Fibroblast of skin of abdomen (primary cell): ENCODE measurements around the gene BTG4.

Experiments
- DNase-seq: peaks from one replicate; pipeline ENCODE4 v3.0.0-alpha.2; 2013

The BTG4 gene

GRCh38 chr11:111490496-111490895, 21.7 kb downstream of the BTG4 start:
- no peak for DNase-seq

- no peak for DNase-seq
These were observed 28.8 kb downstream of the BTG4 start for GRCh38 chr11:111483431-111483830.

- DNase-seq, result no peak
These were observed 32.5 kb downstream of the BTG4 start for GRCh38 chr11:111479666-111480065.

GRCh38 chr11:111477898-111478297, 34.3 kb downstream of the BTG4 start:
- no peak for DNase-seq

- DNase-seq, result peak; percentile 14
These were observed 35.2 kb downstream of the BTG4 start for GRCh38 chr11:111476956-111477355.

- peak; percentile 41 for DNase-seq
These were observed 35.8 kb downstream of the BTG4 start for GRCh38 chr11:111476366-111476765.

- DNase-seq, result no peak
These were observed 37.8 kb downstream of the BTG4 start for GRCh38 chr11:111474432-111474831.

GRCh38 chr11:111472228-111472627, 40.0 kb downstream of the BTG4 start:
- DNase-seq, result no peak

GRCh38 chr11:111469200-111469599, 43.0 kb downstream of the BTG4 start:
- DNase-seq, result peak; percentile 38

- DNase-seq, result no peak
These were observed 45.6 kb downstream of the BTG4 start for GRCh38 chr11:111466615-111467014.

- peak; percentile 79 for DNase-seq
These were observed 46.8 kb downstream of the BTG4 start for GRCh38 chr11:111465400-111465799.

GRCh38 chr11:111463276-111463675, 48.9 kb downstream of the BTG4 start:
- no peak for DNase-seq

GRCh38 chr11:111462329-111462728, 49.9 kb downstream of the BTG4 start:
- no peak for DNase-seq

GRCh38 chr11:111461460-111462235, 50.5 kb downstream of the BTG4 start:
- DNase-seq, result no peak

- peak; percentile 81 for DNase-seq
These were observed 51.3 kb downstream of the BTG4 start for GRCh38 chr11:111460856-111461255.

GRCh38 chr11:111460340-111460739, 51.8 kb downstream of the BTG4 start:
- DNase-seq, result no peak

GRCh38 chr11:111459506-111460270, 52.5 kb downstream of the BTG4 start:
- DNase-seq, result no peak

- DNase-seq, result no peak
These were observed 54.3 kb downstream of the BTG4 start for GRCh38 chr11:111457731-111458368.

GRCh38 chr11:111456859-111457730, 55.1 kb downstream of the BTG4 start:
- no peak for DNase-seq

GRCh38 chr11:111456086-111456858, 55.9 kb downstream of the BTG4 start:
- DNase-seq, result no peak

GRCh38 chr11:111455291-111456085, 56.7 kb downstream of the BTG4 start:
- DNase-seq, result no peak
